Lower lobe of right lung (tissue), 2 donors: ENCODE results near the gene FCHO2. TPM values are rescaled to one million over a fixed set of nuclear protein-coding genes. Genes with fewer than 3 reads are reported as not detected.

Experiments
- ATAC-seq, 2 donors: fragments of 200-7000 bp; cut with Tn5 transposase; one replicate each; pipeline ENCODE4 v1.9.1; 2020 to 2022; ENCODE audit warnings: mild to moderate bottlenecking in 2 of 2, moderate library complexity in 2 of 2
- DNase-seq: peaks from one replicate; pipeline ENCODE4 v3.0.0-alpha.2; 2020
- H3K27ac ChIP-seq: fragments of 200-600 bp; one replicate; pipeline ENCODE4 v1.8.0; 2022
- H3K27me3 ChIP-seq: fragments of 200-600 bp; one replicate; pipeline ENCODE4 v1.8.0; 2022; ENCODE audit warnings: low read depth
- H3K36me3 ChIP-seq: fragments of 200-600 bp; one replicate; pipeline ENCODE4 v1.8.0; 2022; ENCODE audit warnings: mild to moderate bottlenecking
- H3K4me1 ChIP-seq: fragments of 200-600 bp; one replicate; pipeline ENCODE4 v1.8.0; 2022
- H3K4me3 ChIP-seq: fragments of 200-600 bp; one replicate; pipeline ENCODE4 v1.8.0; 2022; ENCODE audit warnings: mild to moderate bottlenecking
- H3K9me3 ChIP-seq: fragments of 200-600 bp; one replicate; pipeline ENCODE4 v1.8.0; 2022
- intact Hi-C: fragments of 100-400 bp; cut with DNase I; formaldehyde crosslinking; loops from one replicate; pipeline ENCODE4 v1.11.0; 2022
- total RNA-seq: library from RNA; stranded (reverse); fragmentation: NEBNext Ultra II Directional; extraction: Animal tissue kit (Norgen Biotek cat#: 25700); gene quantifications from one replicate; pipeline ENCODE4 v1.2.1, GENCODE V29; 2021
- TF ChIP-seq, protein P1 (sequence below): fragments of 200-600 bp; IDR thresholded peaks from one replicate; pipeline ENCODE4 v1.8.0; 2022; ENCODE audit warnings: antibody characterized with exemption, mild to moderate bottlenecking
- donor health status: DM: no; HTN: yes; CAD: no; lungs with severe emphysema.

FCHO2 gene
- total RNA-seq, 1 donor from 2014 or later = 89.9 TPM

DNA sequence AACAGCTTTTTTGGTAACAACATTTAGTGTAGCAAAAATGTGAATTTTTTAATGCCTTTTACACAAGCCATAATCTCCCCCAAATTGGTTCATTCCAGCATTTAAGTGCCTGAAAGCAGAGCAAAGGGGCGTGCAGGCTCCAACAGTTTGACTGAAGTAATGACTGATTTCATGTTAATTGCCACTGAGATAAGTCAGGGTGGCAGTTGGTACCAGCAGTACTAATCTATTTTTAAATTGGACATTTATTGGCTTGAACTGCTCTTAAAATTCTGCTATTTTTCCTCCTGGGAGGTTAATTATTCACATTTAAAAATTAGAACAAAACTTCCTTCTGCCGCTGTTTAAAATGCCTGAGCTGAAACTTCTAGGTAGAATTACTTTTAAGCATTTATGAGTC, 176.9 kb downstream of the FCHO2 start:
- Histone ChIP-seq H3K4me1 (no peaks in the 10 kb centered on the region), H3K4me3 (no peak overlapping the region), H3K27me3 (peaks cover 11% of the 10 kb centered on the region), H3K27ac (no peak overlapping the region), H3K36me3 (no peaks in the 10 kb centered on the region), H3K9me3 (no peaks in the 10 kb centered on the region)
- no peak for ATAC-seq
- no peak for DNase-seq
- TF ChIP-seq, protein P1, sequence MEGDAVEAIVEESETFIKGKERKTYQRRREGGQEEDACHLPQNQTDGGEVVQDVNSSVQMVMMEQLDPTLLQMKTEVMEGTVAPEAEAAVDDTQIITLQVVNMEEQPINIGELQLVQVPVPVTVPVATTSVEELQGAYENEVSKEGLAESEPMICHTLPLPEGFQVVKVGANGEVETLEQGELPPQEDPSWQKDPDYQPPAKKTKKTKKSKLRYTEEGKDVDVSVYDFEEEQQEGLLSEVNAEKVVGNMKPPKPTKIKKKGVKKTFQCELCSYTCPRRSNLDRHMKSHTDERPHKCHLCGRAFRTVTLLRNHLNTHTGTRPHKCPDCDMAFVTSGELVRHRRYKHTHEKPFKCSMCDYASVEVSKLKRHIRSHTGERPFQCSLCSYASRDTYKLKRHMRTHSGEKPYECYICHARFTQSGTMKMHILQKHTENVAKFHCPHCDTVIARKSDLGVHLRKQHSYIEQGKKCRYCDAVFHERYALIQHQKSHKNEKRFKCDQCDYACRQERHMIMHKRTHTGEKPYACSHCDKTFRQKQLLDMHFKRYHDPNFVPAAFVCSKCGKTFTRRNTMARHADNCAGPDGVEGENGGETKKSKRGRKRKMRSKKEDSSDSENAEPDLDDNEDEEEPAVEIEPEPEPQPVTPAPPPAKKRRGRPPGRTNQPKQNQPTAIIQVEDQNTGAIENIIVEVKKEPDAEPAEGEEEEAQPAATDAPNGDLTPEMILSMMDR = no peak
- intact Hi-C loops = no loop called here

DNA sequence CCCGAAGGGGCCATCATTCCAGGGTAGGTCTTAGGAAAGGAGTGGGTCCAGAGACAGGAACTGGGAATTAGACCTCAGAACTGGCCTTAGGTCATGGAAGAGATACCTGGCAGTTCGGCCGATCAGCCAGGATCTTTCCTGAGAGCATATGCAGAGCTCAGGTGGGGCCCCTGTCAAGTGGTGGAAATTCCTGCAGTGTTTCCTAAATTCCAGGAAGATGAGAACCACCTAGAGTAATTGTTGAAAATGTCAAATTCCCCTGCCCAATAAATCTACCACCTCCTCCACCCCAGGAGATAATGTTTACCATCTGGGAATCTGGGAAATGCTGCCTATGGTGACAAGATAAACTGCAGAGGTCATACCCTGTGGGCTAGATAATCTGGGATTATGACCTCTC, 179.2 kb downstream of the FCHO2 start:
- no peaks in the 10 kb centered on the region for H3K9me3 ChIP-seq
- no peak overlapping the region for H3K4me3 ChIP-seq
- H3K27me3 ChIP-seq = peaks cover 11% of the 10 kb centered on the region
- DNase-seq (no peak), ATAC-seq (no peak)
- H3K4me1 ChIP-seq = no peaks in the 10 kb centered on the region
- intact Hi-C loops = no loop called here
- no peaks in the 10 kb centered on the region for H3K36me3 ChIP-seq
- TF ChIP-seq, protein P1 = no peak
- no peak overlapping the region for H3K27ac ChIP-seq

DNA sequence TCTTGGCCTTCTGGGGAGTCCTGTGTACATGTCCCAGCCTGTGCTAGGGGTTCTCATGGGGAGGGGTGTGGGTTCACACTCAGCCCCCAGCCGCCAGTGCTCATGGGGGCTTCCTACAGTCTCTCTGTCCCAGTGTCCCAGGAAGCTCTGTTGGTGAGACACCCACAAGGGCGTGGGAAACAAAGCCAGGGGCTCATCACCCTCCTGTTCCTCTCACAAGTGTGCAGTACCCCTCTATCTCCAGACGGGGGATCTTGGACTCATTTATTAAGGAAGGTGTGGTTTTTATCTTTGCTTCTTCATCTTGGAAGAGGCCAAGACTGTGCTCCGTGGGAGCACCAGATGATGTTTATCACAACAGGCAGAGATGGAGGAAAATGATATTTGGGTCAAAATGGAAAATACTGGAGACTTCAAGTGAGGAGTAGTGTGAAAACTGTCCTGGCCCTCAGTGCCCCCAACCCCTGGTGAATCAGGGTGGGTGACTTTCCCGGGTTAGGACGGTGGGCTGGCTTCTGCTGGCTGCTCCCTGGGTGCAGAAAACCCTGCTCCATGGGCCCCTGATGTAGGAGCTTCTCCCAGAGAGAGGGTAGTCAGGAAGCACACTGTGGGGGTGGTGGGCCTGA, 179.7 kb downstream of the FCHO2 start:
- intact Hi-C loops = no loop called here
- no peak for ATAC-seq
- TF ChIP-seq, protein P1 = no peak
- Histone ChIP-seq H3K27me3 (peaks cover 11% of the 10 kb centered on the region), H3K4me3 (no peak overlapping the region), H3K27ac (no peak overlapping the region), H3K4me1 (no peaks in the 10 kb centered on the region), H3K9me3 (no peaks in the 10 kb centered on the region), H3K36me3 (no peaks in the 10 kb centered on the region)
- DNase-seq = no peak

DNA sequence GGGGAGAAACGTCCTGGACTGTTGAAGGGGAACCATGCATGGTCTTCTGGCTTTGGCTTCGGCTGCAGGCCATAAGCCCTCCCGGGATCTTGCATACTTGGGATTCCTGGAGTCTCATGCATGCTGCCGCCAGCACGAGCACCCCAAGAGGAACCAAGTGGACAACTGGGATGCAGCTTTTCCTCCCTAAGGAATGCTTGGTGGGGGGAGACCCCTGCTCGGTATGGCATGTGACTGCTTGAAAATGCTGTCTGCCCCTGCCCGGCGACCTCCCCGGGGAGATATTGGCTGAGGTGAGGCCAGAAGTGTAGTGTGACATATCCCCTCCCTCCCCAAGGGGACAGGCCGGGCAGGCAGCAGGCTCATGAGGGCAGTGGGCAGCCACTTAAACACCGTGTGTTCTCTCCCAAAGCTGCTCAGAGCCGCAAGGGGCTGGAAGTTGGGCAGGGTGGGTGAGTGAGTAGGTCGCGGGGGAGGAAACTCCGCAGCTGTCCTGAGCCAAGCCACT, 180.3 kb downstream of the FCHO2 start:
- ATAC-seq = no peak
- no peaks in the 10 kb centered on the region for H3K4me1 ChIP-seq
- H3K27ac ChIP-seq = no peak overlapping the region
- no peak overlapping the region for H3K4me3 ChIP-seq
- H3K27me3 ChIP-seq = peaks cover 11% of the 10 kb centered on the region
- no peaks in the 10 kb centered on the region for H3K36me3 ChIP-seq
- intact Hi-C loops = no loop called here
- no peaks in the 10 kb centered on the region for H3K9me3 ChIP-seq
- DNase-seq = no peak
- TF ChIP-seq, protein P1 = no peak

DNA sequence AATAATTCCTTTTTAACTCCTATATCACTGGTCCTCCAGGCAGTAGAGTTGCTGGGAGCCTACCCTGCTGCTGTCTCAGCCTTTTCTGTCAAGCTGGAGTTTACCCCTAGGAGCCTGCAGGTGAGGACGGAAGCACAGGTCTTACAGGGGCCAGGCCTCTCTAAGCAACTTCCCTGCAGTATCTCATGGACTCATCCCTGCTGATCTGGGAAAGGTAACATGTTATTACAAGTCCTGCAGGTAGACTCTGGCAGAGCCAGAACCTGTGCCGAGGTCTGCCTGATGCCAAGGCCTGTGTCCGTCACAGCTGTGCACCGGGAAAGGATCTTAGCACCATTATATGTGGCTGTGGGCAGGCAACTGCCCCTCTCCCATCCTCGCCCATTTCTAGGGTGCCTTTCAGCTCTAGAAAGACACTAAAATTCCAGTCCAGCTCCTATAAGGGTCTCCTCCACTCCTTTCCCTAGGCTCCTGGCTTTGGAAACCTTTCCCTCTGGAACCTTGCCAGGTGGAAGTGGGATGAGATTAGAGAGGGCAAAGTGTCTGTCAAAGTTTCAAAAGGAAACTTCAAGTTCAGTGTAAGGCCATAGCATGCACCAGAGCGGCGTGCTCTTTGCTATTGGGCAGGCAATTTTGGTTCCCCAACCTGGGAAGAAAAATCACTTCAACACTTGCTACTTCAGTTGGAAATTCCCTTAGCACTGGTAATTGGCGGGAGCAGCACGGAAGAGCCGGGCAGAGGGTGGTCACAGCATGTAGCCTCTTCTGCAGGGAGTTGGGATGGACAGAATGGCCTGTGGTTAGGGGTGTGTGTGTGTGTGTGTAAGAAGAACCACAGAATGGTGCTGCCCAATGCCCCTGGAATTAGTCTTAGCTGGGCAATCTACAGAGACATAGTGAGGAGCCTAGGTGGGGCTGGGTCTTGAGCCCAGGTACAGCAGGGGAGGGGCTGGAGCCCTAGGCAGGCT, 182.0 kb downstream of the FCHO2 start:
- DNase-seq (no peak), ATAC-seq (no peak)
- peaks cover 19% of the 10 kb centered on the region for H3K27me3 ChIP-seq
- intact Hi-C loops = no loop called here
- no peaks in the 10 kb centered on the region for H3K9me3 ChIP-seq
- H3K4me3 ChIP-seq = no peak overlapping the region
- no peaks in the 10 kb centered on the region for H3K4me1 ChIP-seq
- H3K36me3 ChIP-seq = no peaks in the 10 kb centered on the region
- H3K27ac ChIP-seq = no peak overlapping the region
- TF ChIP-seq, protein P1 = no peak
